GM21723 (cell line): ENCODE results near the gene WNT4.

Experiments used
- ATAC-seq: cut with Tn5 transposase; IDR thresholded peaks from one replicate; pipeline ENCODE4 v1.9.1; 2021; ENCODE audit warnings: mild to moderate bottlenecking, moderate library complexity; ENCODE audit not compliant: unreplicated experiment

The WNT4 gene

GRCh38 chr1:22164841-22165808 is 22.2 kb upstream of the WNT4 start:
- no peak for ATAC-seq

- ATAC-seq: no peak
Measured at GRCh38 chr1:22163564-22163963, 20.7 kb upstream of the WNT4 start.

- ATAC-seq: no peak
Measured at GRCh38 chr1:22163137-22163536, 20.2 kb upstream of the WNT4 start.

- ATAC-seq: no peak
Measured at GRCh38 chr1:22159891-22160290, 17.0 kb upstream of the WNT4 start.

- no peak for ATAC-seq
Measured at GRCh38 chr1:22158654-22159053, 15.8 kb upstream of the WNT4 start.

GRCh38 chr1:22157359-22157966 is 14.6 kb upstream of the WNT4 start:
- ATAC-seq: no peak

GRCh38 chr1:22155517-22155916 is 12.6 kb upstream of the WNT4 start:
- ATAC-seq: no peak

GRCh38 chr1:22154626-22155025 is 11.7 kb upstream of the WNT4 start:
- no peak for ATAC-seq

GRCh38 chr1:22153660-22154437 is 11.0 kb upstream of the WNT4 start:
- ATAC-seq: no peak

GRCh38 chr1:22150923-22151322 is 8.0 kb upstream of the WNT4 start:
- ATAC-seq: no peak

GRCh38 chr1:22142315-22143064 is 407 bp downstream of the WNT4 start:
- peak; percentile 36 for ATAC-seq

- no peak for ATAC-seq
Measured at GRCh38 chr1:22141554-22142314, 1.2 kb downstream of the WNT4 start.

- no peak for ATAC-seq
Measured at GRCh38 chr1:22140694-22141093, 2.2 kb downstream of the WNT4 start.

GRCh38 chr1:22139817-22140216 is 3.1 kb downstream of the WNT4 start:
- ATAC-seq: no peak

GRCh38 chr1:22139066-22139594 is 3.8 kb downstream of the WNT4 start:
- no peak for ATAC-seq

GRCh38 chr1:22137004-22137720 is 5.7 kb downstream of the WNT4 start:
- no peak for ATAC-seq

GRCh38 chr1:22133931-22134324 is 9.0 kb downstream of the WNT4 start:
- ATAC-seq: no peak

GRCh38 chr1:22133247-22133930 is 9.5 kb downstream of the WNT4 start:
- no peak for ATAC-seq
